H1 (cell line): ENCODE measurements around the gene ZNF536. TPM values are rescaled to one million over a fixed set of nuclear protein-coding genes. Genes with fewer than 3 reads are reported as not detected.

Experiments
- CTCF ChIA-PET: fragments of 300-600 bp; sonication (Branson Sonifier 250); formaldehyde crosslinking; loops from one replicate; lab custom pipeline; 2021; ENCODE audit not compliant: partially characterized antibody; lab: Charles Lee
- POLR2A ChIA-PET: fragments of 300-600 bp; sonication (Branson Sonifier 250); formaldehyde crosslinking; loops from one replicate; lab custom pipeline; 2021; ENCODE audit warnings: inconsistent platforms; ENCODE audit not compliant: partially characterized antibody; lab: Charles Lee
- DNase-seq, 2 experiments: peaks; one replicate each; pipeline versions ENCODE4 v3.0.0 to v3.0.0-alpha.2; 2010 to 2022; ENCODE audit warnings: low spot score in 2 of 2, low read depth in 1 of 2, mixed read lengths in 1 of 2
- FAIRE-seq: peaks from 2 replicates; lab custom pipeline; 2011; peaks lifted over from hg19 to GRCh38; lab: Jason Lieb, UNC
- H2AFZ ChIP-seq: 2 replicates; pipeline ENCODE4 v1.8.1; 2012; ENCODE audit warnings: low read length, inconsistent platforms
- H2AK5ac ChIP-seq: 2 replicates; pipeline ENCODE4 v1.6.1; 2013; ENCODE audit warnings: low read depth, low read length
- H2BK120ac ChIP-seq: replicated peaks from 2 replicates; pipeline ENCODE3; 2013; ENCODE audit warnings: low read depth, low read length, inconsistent platforms
- H2BK12ac ChIP-seq: 2 replicates; pipeline ENCODE4 v1.6.1; 2013; ENCODE audit warnings: low read depth, low read length
- H2BK15ac ChIP-seq: 2 replicates; pipeline ENCODE4 v1.6.1; 2013; ENCODE audit warnings: low read length
- H2BK20ac ChIP-seq: 2 replicates; pipeline ENCODE4 v1.6.1; 2013; ENCODE audit warnings: low read length
- H2BK5ac ChIP-seq: 2 replicates; pipeline ENCODE4 v1.6.1; 2013; ENCODE audit warnings: low read depth, low read length
- H3K14ac ChIP-seq: 2 replicates; pipeline ENCODE4 v1.6.1; 2013; ENCODE audit warnings: inconsistent platforms; ENCODE audit not compliant: insufficient read length
- H3K18ac ChIP-seq: 2 replicates; pipeline ENCODE4 v1.6.1; 2013; ENCODE audit warnings: low read length; ENCODE audit errors: extremely low read depth
- H3K23ac ChIP-seq: 2 replicates; pipeline ENCODE4 v1.6.1; 2013; ENCODE audit warnings: inconsistent platforms; ENCODE audit not compliant: insufficient read length
- H3K23me2 ChIP-seq: 2 replicates; pipeline ENCODE4 v1.6.1; 2013; ENCODE audit warnings: low read depth, low read length
- H3K27ac ChIP-seq: 2 replicates; pipeline ENCODE4 v1.6.1; 2011; ENCODE audit warnings: low read depth, low read length, inconsistent platforms
- H3K27me3 ChIP-seq, 4 experiments: replicated peaks in 1 of 4; 1 replicate in 1 of 4; 2 replicates in 3 of 4; pipeline versions ENCODE4 v1.6.1 to v1.8.1; 2011 to 2013; ENCODE audit warnings: low read length in 3 of 4, mild to moderate bottlenecking in 3 of 4, inconsistent platforms in 2 of 4, mixed read lengths in 2 of 4, moderate library complexity in 1 of 4; ENCODE audit not compliant: control insufficient read depth in 3 of 4, insufficient read depth in 3 of 4; ENCODE audit errors: extremely low read depth in 1 of 4
- H3K36me3 ChIP-seq, 4 experiments: 2 replicates each; pipeline versions ENCODE4 v1.6.1 to v1.8.1; 2011 to 2013; ENCODE audit warnings: mild to moderate bottlenecking in 4 of 4, low read length in 3 of 4, moderate library complexity in 2 of 4, control low read depth in 1 of 4, inconsistent platforms in 1 of 4; ENCODE audit not compliant: insufficient read depth in 4 of 4, control insufficient read depth in 2 of 4
- H3K4ac ChIP-seq: replicated peaks from 2 replicates; pipeline ENCODE3; 2013; ENCODE audit warnings: low read length, low read depth, mixed read lengths, inconsistent platforms; ENCODE audit not compliant: insufficient read length
- H3K4me1 ChIP-seq, 4 experiments: replicated peaks in 1 of 4; 1 replicate in 1 of 4; 2 replicates in 3 of 4; pipeline versions ENCODE4 v1.6.1 to v1.8.1; 2011 to 2013; ENCODE audit warnings: low read length in 3 of 4, inconsistent platforms in 2 of 4, mixed read lengths in 1 of 4; ENCODE audit not compliant: insufficient read depth in 4 of 4, control insufficient read depth in 3 of 4
- H3K4me2 ChIP-seq, 2 experiments: 2 replicates each; pipeline versions ENCODE4 v1.6.1 to v1.8.1; 2011 to 2013; ENCODE audit warnings: low read depth in 2 of 2, low read length in 2 of 2, control low read depth in 1 of 2, inconsistent platforms in 1 of 2, mild to moderate bottlenecking in 1 of 2; ENCODE audit not compliant: insufficient read depth in 1 of 2
- H3K4me3 ChIP-seq, 4 experiments: fragments of 200-600, 300-600 bp in 1 of 4; sonication (generic), shearing (Covaris generic), sonication (Bioruptor Twin) in 1 of 4; 2 replicates each; pipeline versions ENCODE4 v1.5.1 to v1.8.1; 2011 to 2016; ENCODE audit warnings: low read length in 4 of 4, low read depth in 3 of 4, control low read depth in 2 of 4, inconsistent platforms in 2 of 4, mild to moderate bottlenecking in 2 of 4, mixed read lengths in 1 of 4, moderate library complexity in 1 of 4; ENCODE audit not compliant: insufficient read depth in 2 of 4; ENCODE audit errors: extremely low read depth in 1 of 4
- H3K56ac ChIP-seq: replicated peaks from 2 replicates; pipeline ENCODE3; 2013; ENCODE audit warnings: low read depth, mild to moderate bottlenecking, mixed read lengths, low read length, inconsistent platforms; ENCODE audit not compliant: insufficient read length
- H3K79me1 ChIP-seq: 2 replicates; pipeline ENCODE4 v1.6.1; 2013; ENCODE audit warnings: low read depth, low read length, control low read depth
- H3K79me2 ChIP-seq, 2 experiments: 2 replicates each; pipeline versions ENCODE4 v1.6.1 to v1.8.1; 2012 to 2013; ENCODE audit warnings: low read length in 2 of 2, mild to moderate bottlenecking in 2 of 2, inconsistent platforms in 1 of 2; ENCODE audit not compliant: insufficient read depth in 2 of 2, control insufficient read depth in 1 of 2
- H3K9ac ChIP-seq, 4 experiments: replicated peaks in 1 of 4; 1 replicate in 1 of 4; 2 replicates in 3 of 4; pipeline versions ENCODE4 v1.6.1 to v1.8.1; 2011 to 2013; ENCODE audit warnings: low read depth in 3 of 4, low read length in 3 of 4, control low read depth in 2 of 4, mild to moderate bottlenecking in 2 of 4, moderate library complexity in 2 of 4, inconsistent platforms in 1 of 4; ENCODE audit errors: extremely low read depth in 1 of 4
- H3K9me3 ChIP-seq, 2 experiments: 2 replicates each; pipeline versions ENCODE4 v1.6.1 to v1.8.1; 2012 to 2013; ENCODE audit warnings: mild to moderate bottlenecking in 2 of 2, moderate library complexity in 2 of 2, control low read depth in 1 of 2, inconsistent platforms in 1 of 2, low read depth in 1 of 2, low read length in 1 of 2, mixed read lengths in 1 of 2; ENCODE audit not compliant: insufficient read depth in 2 of 2
- H4K20me1 ChIP-seq, 2 experiments: replicated peaks in 1 of 2; 2 replicates each; pipeline versions ENCODE3 to v1.8.1; 2011 to 2013; ENCODE audit warnings: inconsistent platforms in 2 of 2, low read length in 2 of 2, mild to moderate bottlenecking in 1 of 2; ENCODE audit not compliant: insufficient read depth in 2 of 2, control insufficient read depth in 1 of 2
- H4K5ac ChIP-seq: 2 replicates; pipeline ENCODE4 v1.6.1; 2013; ENCODE audit warnings: low read length, low read depth, mixed read lengths, inconsistent platforms; ENCODE audit not compliant: insufficient read length
- H4K8ac ChIP-seq: 2 replicates; pipeline ENCODE4 v1.8.0; 2013; ENCODE audit warnings: mild to moderate bottlenecking, moderate library complexity, low read length, inconsistent platforms; ENCODE audit not compliant: insufficient read depth; ENCODE audit errors: extremely low read depth
- H4K91ac ChIP-seq: replicated peaks from 2 replicates; pipeline ENCODE3; 2013; ENCODE audit warnings: low read length, mixed read lengths, inconsistent platforms; ENCODE audit not compliant: insufficient read length
- BCL11A ChIP-seq, 2 experiments: IDR thresholded peaks; one replicate each; pipeline ENCODE4 v1.6.1; 2011; ENCODE audit warnings: low read depth in 2 of 2, low read length in 2 of 2, mild to moderate bottlenecking in 2 of 2
- KDM4A ChIP-seq: IDR thresholded peaks from one replicate; pipeline ENCODE4 v1.7.1; 2012; ENCODE audit warnings: low read depth, mild to moderate bottlenecking, moderate library complexity, low read length, inconsistent platforms; ENCODE audit not compliant: severe bottlenecking
- MAFK ChIP-seq: IDR thresholded peaks from 2 replicates; pipeline ENCODE4 v1.6.1; 2012; ENCODE audit warnings: low read depth, mild to moderate bottlenecking, improper control_type of control experiment, low read length
- RBBP5 ChIP-seq: IDR thresholded peaks from 2 replicates; pipeline ENCODE4 v1.7.1; 2012; ENCODE audit warnings: low read depth, mild to moderate bottlenecking, inconsistent platforms, low read length, moderate library complexity, borderline replicate concordance
- RFX5 ChIP-seq: IDR thresholded peaks from 2 replicates; pipeline ENCODE4 v1.6.1; 2011; ENCODE audit warnings: low read depth, low read length, improper control_type of control experiment, borderline replicate concordance
- TAF1 ChIP-seq: IDR thresholded peaks from 2 replicates; pipeline ENCODE4 v1.6.1; 2011; ENCODE audit warnings: mild to moderate bottlenecking, low read depth, low read length
- WGBS, 2 experiments: shearing (Covaris generic) in 1 of 2; methylation state at CpG; one replicate each; pipeline versions ENCODE4 v1.1.6 to v1.1.7; 2013 to 2015; ENCODE audit warnings: low lambda C conversion rate in 2 of 2, mixed read lengths in 2 of 2, inconsistent platforms in 1 of 2, low coverage in 1 of 2, missing lambda C conversion rate in 1 of 2; ENCODE audit not compliant: insufficient replicate concordance in 2 of 2, insufficient coverage in 1 of 2, insufficient read length in 1 of 2; ENCODE audit errors: extremely low coverage in 1 of 2, missing lambda C conversion rate in 1 of 2; 5-methylcytosine and 5-hydroxymethylcytosine counted together
- polyA plus RNA-seq, 7 experiments: library from polyadenylated mRNA; depleted of rRNA in 3 of 7; stranded (reverse) in 5 of 7; unstranded in 2 of 7; fragments of >200 nt in 5 of 7; fragments of 200-250 nt in 2 of 7; gene quantifications; 1 replicate in 5 of 7; 2 replicates in 1 of 7; 4 replicates in 1 of 7; pipeline versions ENCODE4 v1.2.1 to v1.2.3, GENCODE V29; 2011 to 2013; ENCODE audit warnings: missing spikeins in 2 of 7, mixed read lengths in 2 of 7
- total RNA-seq: library from RNA; stranded (reverse); fragmentation: NEBNext Ultra II Directional; extraction: Animal tissue kit (Norgen Biotek cat#: 25700); gene quantifications from 2 replicates; pipeline ENCODE4 v1.2.1, GENCODE V29; 2021
- TF ChIP-seq, protein P1 (sequence below): IDR thresholded peaks from 2 replicates; pipeline ENCODE4 v1.6.1; 2012; ENCODE audit warnings: low read length, inconsistent platforms
- TF ChIP-seq, protein P2 (sequence below), 3 experiments: IDR thresholded peaks; 1 replicate in 2 of 3; 2 replicates in 1 of 3; pipeline versions ENCODE4 v1.5.1 to v1.6.1; 2011; ENCODE audit warnings: low read length in 3 of 3, mild to moderate bottlenecking in 3 of 3, inconsistent platforms in 2 of 3, low read depth in 1 of 3, moderate library complexity in 1 of 3; ENCODE audit not compliant: insufficient read depth in 1 of 3; ENCODE audit errors: control extremely low read depth in 1 of 3

Gene ZNF536
- total and polyA plus RNA-seq, 2 of the 8 experiments (the other 6 are each of a cell fraction or from before 2014, with no cell fraction given) = 0.09 to 0.11 TPM

DNA sequence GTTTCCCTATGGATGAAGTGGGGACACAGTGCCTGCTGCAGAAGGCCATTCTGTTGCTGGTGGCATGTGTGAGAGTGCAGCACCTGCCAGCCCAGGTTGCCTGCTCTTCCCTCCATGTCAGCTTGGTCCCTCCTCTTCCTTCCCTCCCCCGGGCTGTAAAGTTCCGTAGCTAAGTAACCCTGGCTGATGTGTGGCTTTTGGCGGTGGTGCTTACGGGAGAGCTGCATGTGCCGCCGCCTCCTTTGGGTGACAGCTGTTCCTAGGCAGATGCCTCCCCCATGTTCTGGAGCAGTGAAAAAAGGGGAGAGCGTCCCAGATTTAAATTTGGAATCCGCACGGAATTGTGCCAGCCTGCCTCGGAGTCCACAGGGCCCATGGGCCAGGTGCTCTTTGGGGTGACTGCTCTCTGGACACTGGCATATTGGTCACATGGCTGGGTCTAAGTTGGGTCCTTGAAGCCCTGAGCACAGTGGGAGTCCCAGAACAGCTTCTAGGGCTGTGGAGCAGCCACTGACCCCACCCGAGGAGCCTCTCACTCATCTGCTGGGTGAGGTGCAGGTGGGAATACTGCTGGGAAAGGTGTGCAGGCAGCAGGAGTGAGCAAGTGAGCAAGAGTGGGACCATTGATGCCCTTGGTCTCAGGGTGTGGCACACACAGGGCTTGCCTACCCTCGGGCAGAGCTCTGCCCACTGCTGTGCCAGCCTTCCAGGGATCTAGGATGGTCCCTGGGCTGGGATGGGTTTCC lies 33.1 kb upstream of the ZNF536 start:
- peaks cover 0 to 7% of the 10 kb centered on the region in 2 experiments for H4K20me1 ChIP-seq
- POLR2A ChIA-PET = no interaction called here
- H3K56ac ChIP-seq = no peak overlapping the region
- H3K36me3 ChIP-seq = no peaks in the 10 kb centered on the region
- peaks cover 7% of the 10 kb centered on the region; the same call in 1 of the 2 replicates for H3K23me2 ChIP-seq
- H2BK15ac ChIP-seq = no peak overlapping the region
- FAIRE-seq (no peak), DNase-seq (no peak)
- H2BK5ac ChIP-seq = no peak overlapping the region
- CTCF ChIA-PET = interaction anchor here (0.7 kb wide), 1 partner anchor 25 kb away, joined by 3 read pairs; no protein-coding TSS in a partner anchor
- no peak overlapping the region for H3K14ac ChIP-seq
- H3K9me3 ChIP-seq = no peaks in the 10 kb centered on the region
- WGBS, 2 experiments = 91% methylated on average over 12 of the region's 12 CpGs; no CpG with 5 or more reads in 1 of the 2 experiments
- H3K27me3 ChIP-seq = no peaks in the 10 kb centered on the region
- no peak overlapping the region for H4K8ac ChIP-seq
- H2AK5ac ChIP-seq = no peak overlapping the region
- no peak overlapping the region for H3K4me2 ChIP-seq
- H4K91ac ChIP-seq = no peak overlapping the region
- H3K79me1 ChIP-seq = no peaks in the 10 kb centered on the region
- no peak overlapping the region for H3K18ac ChIP-seq
- H3K4me1 ChIP-seq = no peaks in the 10 kb centered on the region
- H4K5ac ChIP-seq = no peak overlapping the region
- H2AFZ ChIP-seq = no peak overlapping the region
- no peak overlapping the region for H2BK12ac ChIP-seq
- H3K4me3 ChIP-seq = no peak overlapping the region
- H3K27ac ChIP-seq = no peak overlapping the region
- no peak overlapping the region for H2BK20ac ChIP-seq
- no peak overlapping the region for H3K4ac ChIP-seq
- H2BK120ac ChIP-seq = no peak overlapping the region
- no peaks in the 10 kb centered on the region for H3K79me2 ChIP-seq
- H3K9ac ChIP-seq = no peak overlapping the region
- no peak overlapping the region for H3K23ac ChIP-seq
- TF ChIP-seq MAFK (no peak), RBBP5 (no peak), RFX5 (no peak), TAF1 (no peak), BCL11A (IDR thresholded peaks at IDR 0.05; ENCODE audit: low read depth in 2 of 2, low read length in 2 of 2) (no peak), KDM4A (no peak)
- TF ChIP-seq, protein P1, sequence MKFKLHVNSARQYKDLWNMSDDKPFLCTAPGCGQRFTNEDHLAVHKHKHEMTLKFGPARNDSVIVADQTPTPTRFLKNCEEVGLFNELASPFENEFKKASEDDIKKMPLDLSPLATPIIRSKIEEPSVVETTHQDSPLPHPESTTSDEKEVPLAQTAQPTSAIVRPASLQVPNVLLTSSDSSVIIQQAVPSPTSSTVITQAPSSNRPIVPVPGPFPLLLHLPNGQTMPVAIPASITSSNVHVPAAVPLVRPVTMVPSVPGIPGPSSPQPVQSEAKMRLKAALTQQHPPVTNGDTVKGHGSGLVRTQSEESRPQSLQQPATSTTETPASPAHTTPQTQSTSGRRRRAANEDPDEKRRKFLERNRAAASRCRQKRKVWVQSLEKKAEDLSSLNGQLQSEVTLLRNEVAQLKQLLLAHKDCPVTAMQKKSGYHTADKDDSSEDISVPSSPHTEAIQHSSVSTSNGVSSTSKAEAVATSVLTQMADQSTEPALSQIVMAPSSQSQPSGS = no peak
- TF ChIP-seq, protein P2, sequence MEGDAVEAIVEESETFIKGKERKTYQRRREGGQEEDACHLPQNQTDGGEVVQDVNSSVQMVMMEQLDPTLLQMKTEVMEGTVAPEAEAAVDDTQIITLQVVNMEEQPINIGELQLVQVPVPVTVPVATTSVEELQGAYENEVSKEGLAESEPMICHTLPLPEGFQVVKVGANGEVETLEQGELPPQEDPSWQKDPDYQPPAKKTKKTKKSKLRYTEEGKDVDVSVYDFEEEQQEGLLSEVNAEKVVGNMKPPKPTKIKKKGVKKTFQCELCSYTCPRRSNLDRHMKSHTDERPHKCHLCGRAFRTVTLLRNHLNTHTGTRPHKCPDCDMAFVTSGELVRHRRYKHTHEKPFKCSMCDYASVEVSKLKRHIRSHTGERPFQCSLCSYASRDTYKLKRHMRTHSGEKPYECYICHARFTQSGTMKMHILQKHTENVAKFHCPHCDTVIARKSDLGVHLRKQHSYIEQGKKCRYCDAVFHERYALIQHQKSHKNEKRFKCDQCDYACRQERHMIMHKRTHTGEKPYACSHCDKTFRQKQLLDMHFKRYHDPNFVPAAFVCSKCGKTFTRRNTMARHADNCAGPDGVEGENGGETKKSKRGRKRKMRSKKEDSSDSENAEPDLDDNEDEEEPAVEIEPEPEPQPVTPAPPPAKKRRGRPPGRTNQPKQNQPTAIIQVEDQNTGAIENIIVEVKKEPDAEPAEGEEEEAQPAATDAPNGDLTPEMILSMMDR (IDR thresholded peaks at IDR 0.05; ENCODE audit: control extremely low read depth in 1 of 3, insufficient read depth in 1 of 3, low read depth in 1 of 3, low read length in 3 of 3) = no peak
